NCI-H460 (cell line): ENCODE data around the gene MAD1L1. TPM values are rescaled to one million over a fixed set of nuclear protein-coding genes. Genes with fewer than 3 reads are reported as not detected.
"Not testable (repeated sequence)": the region's sequence is repeated elsewhere in the genome, so short reads cannot be mapped to it uniquely, and the experiment has no call there.

Source experiments
- DNase-seq: peaks from one replicate; pipeline ENCODE4 v3.0.0-alpha.2; 2016; ENCODE audit warnings: low read depth; ENCODE audit errors: extremely low read depth
- polyA plus RNA-seq: library from polyadenylated mRNA; depleted of rRNA; stranded (reverse); fragments of >200 nt; gene quantifications from 2 replicates; pipeline ENCODE4 v1.2.3, GENCODE V29; 2014; cell fraction: nucleus; rRNA removed
- total RNA-seq: library from RNA; depleted of rRNA; stranded (reverse); fragments of >200 nt; shearing (Covaris generic); gene quantifications from 2 replicates; pipeline ENCODE4 v1.2.3, GENCODE V29; 2014; rRNA removed

MAD1L1 gene
- total RNA-seq = 25.9 and 29.1 TPM in 2 replicates
- 46.7 and 53.5 TPM in 2 replicates for polyA plus RNA-seq

DNA sequence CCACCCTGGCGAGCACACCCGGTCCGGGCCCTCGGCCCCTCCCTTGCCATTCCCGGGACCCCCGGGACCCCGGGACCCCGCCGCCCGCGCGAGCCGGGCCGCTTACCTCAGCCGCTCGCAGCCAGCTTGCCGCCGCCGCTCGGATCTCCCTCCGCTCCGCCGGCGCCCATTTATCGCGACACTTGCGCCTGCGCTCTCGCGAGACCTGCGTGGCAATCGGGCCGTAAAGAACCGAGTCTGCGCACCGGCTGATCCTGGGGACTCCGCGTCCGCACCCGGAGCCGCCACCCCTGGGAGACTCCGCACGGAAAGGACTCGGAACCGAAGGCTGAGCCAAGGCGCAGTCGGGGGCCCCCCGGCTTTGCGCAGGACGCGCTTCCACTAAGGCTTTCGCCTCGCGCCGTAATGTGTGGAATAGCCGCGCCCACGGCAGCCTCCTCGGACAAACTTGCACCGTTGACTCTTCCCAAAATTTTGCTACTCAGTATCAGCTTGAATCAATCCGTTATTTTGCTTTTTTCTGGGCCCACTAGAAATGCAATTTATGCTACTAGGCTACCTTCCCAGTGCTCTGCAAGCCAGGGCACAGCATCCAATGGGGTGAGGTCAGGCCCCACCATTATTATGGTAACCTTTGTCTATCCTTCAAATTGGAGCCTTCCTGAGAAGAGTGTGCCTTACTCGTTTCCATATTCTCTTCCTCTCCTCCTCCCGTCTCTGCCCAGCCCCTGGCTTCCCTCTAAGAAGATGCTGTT, at the start of gene MAD1L1:
Gene MAD1L1 (minus strand): TSS at position 180 of the 755 bp plus-strand sequence. CDS start 2,812 bp downstream, outside the sequence.
- peak; percentile 83 for DNase-seq

DNA sequence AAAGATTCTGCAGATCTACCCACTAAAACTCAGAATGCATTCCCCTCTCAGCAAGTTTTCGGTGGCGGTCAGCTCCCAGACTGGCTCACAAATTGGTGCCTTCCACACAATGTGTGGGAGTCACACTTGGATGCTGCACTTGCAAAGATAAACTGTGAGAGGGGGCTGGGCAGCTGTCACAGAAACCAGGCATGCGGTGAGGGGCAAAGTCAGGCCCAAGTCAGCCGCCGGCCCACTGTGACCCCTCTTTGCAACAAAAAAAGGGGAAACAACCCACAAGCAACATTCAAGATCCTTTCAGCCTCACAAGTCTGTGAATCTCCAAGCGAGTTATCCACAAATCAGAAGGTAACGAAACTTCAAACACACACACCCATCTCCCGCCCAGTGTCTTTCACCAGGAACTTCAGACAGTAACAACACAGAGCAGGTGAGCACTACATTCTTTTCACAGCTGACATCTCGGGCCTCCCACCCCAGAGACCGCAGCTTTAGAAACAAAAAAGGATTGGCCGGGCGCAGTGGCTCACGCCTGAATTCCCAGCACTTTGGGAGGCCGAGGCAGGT, 49.5 kb upstream of the MAD1L1 start:
- no peak for DNase-seq

DNA sequence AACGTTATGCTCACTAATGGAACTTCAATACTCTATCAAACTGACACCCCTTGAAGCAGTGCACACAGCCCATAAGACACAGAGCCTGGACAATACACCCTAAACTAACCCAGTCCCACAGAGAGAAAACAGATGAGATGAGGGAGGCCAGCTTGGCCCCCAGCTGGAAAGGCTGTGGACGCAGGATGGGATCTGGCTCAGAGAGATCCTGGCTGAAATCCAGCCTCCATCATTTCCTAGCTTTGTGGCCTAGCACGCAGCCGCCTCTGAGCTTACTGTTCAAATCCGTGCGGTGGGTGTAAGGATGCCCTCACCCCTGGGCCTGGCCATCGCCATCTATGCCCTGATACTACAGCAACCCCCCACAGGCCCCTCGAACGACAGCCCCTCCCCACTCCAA, 48.8 kb upstream of the MAD1L1 start:
- no peak for DNase-seq

DNA sequence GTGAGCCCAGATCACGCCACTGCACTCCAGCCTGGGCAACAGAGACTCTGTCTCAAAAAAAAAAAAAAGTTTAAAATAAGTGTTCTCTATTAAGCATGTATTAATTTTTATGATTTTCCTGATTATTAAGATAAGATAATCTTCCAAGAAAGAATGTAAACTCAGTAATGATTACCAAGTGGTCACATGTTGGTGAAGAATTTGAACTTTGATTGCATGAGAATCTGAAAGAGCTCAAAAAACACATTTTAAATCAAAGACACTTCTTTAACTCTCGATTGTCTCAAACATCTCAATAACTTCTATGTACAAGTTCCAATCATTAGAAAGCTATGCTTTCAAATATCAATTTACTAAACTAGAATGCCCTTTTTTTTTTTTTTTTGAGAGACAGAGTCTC, 47.7 kb upstream of the MAD1L1 start:
- DNase-seq = no peak

DNA sequence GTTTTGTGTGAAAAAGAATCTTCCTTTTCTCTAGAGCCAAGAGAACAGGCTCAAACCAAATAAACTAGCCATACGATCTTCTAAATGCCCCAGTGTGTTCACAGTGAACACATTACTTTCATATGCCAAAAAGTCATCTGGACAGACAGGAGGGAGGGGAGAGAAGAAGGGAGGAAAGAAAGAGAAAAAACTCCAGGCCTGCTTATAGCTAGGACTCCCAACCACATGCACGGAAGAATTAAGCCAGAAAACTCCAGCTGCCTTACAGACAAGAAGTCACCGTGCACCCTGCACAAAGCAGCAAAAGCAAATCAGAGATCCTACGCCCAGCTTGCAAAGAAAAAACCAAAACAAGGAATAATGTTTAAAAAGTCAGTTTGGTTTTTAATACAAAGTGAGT, 47.2 kb upstream of the MAD1L1 start:
- no peak for DNase-seq

DNA sequence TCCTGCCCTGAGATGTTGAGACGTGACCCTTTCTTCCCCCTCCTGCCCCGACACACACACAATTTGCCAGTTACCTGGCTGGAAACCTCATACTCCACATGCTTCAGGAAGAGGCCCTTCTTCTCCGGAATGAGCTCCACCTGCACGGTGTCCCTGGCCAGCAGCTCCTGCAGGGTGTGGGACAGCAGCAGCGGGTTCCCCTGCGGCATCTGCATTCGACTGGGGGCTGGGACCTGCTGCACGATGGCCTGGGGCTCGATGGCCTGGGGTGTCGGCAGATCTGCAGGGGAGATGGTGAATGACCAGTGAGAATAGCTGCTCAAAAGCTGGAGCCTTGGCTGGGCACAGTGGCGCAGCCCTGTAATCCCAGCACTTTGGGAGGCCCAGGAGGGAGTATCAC, 45.3 kb upstream of the MAD1L1 start:
- DNase-seq = no peak

DNA sequence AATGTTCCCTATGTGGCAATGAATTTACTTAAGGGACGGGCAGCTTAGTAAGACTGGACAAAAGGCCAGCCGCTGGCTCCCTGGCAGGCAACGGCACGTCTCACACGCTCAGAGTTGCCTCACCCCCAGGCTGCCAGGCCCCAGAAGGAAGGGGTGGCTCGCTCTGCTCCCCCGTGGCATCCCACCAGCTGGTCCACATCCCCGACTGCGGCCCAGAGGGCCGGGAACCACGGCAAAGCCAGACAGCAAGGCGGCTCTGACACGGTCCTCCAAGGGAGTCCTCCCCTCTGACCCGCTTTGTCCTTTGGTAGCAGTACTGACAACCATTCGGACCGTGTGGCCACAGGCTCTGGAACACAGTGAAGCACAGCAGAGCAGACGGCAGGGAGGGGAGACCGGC, 43.4 kb upstream of the MAD1L1 start:
- DNase-seq = no peak

DNA sequence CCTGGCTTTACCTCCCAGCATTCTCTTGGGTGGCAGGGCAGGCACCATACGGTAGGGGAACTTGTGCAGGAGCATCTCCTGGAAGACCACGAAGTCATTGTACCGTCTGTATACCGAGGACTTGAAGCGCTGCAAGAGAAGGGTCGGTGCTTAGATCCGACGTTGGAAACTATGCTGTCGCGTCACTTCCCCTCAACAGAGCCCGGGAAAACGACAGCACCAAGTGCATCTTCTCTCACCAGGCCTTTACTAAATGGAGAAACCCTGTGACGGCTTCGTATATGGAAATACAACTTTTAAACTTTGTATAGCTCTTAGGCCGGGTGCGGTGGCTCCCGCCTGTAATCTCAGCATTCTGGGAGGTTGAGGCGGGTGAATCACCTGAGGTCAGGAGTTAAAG, 42.4 kb upstream of the MAD1L1 start:
- DNase-seq = no peak

DNA sequence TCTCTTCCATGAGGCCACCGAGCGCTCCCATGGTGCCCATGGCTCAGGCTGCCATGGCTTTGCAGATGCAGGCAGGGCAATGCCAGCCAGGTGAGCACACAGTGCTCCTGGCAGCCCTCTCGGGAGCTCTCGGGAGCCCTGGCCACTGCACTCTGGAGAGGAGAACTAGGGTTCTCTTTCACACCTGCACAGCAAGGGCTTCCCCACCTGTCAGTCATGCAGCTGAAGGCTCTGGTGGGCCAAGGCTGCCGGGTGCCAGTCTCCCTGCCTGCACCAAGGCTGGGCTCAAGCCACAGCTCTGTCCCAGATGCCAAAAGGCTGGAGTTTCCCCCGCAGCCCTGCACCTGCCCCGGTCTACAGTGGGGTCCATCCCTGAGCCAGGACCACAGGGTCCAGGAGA, 41.9 kb upstream of the MAD1L1 start:
- DNase-seq = no peak

DNA sequence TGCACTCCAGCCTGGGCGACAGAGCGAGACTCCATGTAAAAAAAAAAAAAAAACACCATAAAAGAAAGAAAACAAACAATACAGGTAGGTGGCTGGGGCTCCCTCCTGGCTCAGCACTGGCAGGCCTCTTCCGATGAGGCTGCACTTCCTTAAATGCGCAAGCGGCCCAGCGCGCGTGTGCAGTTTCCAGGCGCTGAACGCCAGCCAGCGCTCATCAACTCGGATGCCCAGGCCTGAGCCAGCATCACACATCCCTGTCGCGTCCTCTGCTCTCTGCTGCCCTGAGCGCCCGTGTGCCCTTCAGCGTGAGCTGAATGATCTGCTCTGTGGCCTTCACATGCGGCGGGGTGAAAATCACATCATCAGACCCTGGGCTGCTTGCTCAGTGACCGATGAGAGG, 41.1 kb upstream of the MAD1L1 start:
- no peak for DNase-seq

DNA sequence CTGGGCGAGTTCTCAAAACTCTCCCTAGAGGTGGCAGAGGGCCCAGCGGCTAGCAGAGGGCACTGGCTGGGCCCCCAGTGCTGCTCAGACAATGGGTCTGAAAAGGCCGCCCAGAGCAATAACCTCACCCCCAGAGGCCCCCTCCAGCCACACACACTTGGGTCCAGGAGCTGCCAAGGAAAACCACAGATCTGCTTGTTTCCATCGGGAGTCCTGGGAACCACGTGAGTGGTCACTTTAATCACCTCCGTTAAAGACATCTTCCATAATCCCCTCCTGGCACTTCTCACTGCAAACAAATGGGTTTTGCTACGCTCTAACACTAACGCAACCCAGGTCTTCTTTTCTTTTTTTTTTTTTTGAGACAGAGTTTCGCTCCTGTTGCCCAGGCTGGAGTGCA, 39.3 kb upstream of the MAD1L1 start:
- DNase-seq = no peak

DNA sequence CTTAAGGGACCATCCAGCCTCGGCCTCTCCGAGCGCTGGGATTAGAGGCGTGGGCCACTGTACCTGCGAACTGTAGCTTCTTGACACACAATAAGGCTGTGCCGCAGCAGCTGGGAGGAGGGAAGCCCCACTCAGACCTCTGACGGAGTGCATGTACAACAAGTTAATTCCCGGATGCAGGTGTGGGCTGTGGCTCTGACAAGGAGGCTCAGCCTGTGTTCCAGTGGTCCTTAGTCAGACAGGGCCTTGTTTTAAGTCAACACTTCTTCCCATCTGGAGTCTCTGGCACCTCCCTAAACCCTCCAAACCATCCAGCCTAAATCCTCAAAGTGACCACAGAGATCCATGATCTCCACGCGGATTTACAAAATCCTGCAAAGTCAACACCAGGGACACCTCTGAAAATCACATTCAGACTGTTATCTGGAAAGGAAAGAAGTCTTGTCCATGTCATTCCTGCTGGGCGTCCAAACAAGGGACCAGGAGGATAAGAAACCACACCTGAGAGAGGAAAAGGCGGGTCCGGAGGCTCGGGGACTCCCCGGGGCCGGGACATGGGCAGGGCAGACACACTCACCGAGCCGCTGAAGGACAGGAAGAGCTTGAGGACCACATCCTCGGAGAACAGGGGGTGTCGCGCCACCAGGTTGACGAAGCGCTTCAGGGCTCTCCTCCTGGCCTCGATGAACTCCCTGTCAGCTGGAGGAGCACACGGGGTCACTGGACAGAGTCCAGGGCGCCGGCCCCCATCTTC, 38.7 kb upstream of the MAD1L1 start:
- DNase-seq = no peak

DNA sequence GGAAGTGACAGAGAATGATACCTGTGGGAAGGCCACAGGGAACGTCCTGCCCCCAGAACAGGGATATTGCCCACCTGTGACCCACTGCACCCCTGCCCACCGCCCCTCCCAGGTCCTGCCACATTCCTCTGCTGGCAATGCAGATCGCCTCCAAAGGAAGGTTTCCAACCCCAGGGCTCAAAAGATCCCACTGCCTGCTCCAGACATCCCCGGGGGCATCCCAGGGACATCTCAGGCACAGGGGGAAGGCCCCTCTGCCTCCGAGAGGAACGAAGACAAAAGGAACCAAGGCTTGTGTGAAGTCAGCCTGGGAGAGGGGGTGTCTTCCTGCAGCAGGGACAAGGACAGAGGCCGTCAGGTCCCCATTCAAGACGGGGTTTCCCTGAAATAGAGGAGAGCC, 37.8 kb upstream of the MAD1L1 start:
- DNase-seq = no peak

DNA sequence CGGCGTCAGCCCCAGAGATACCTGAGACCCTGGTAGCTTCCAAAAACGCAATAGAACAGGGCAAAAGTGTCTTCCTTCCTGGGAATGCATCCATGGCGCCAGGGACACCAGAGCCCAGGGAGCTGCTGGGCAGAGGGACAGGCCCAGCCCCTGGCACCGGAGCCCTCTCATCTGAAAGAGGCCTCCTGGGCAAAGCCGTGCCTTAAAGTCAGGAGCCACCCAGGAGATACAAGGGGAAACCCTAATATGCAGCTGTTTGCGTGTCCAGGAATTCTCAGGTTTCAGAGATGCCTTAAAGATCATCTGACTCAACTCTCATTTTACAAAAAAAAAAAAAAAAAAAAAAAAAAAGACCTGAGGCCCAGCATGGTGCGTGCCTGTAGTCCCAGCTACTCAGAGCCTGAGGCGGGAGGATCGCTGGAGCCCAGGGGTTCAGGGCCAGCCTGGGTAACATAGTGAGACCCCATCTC, 37.3 kb upstream of the MAD1L1 start:
- DNase-seq = no peak

DNA sequence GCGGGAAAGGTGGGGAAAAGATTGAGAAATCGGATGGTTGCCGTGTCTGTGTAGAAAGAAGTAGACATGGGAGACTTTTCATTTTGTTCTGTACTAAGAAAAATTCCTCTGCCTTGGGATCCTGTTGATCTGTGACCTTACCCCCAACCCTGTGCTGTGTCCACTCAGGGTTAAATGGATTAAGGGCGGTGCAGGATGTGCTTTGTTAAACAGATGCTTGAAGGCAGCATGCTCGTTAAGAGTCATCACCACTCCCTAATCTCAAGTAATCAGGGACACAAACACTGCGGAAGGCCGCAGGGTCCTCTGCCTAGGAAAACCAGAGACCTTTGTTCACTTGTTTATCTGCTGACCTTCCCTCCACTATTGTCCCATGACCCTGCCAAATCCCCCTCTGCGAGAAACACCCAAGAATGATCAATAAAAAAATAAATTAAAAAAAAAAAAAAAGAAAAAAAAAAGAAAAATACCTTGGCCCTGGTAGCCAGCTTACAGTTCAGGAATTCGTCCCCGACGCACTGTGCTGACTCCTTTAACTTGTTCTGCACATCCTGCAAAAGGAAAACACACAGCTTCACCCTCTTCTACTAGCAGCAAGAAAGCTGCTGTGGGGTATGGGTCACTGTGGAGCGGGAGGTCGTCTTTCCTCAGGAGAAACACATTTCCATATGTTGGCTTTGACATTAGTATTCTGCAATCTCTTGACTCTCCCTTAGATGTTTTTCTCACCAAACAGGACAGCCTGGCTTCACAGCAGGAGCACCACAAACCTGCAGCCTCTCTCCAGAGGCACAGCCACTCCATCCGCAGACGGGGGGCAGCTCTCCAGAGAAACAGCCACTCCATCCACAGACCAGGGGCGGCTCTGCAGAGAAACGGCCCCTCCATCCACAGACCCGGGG, 36.6 kb upstream of the MAD1L1 start:
- not testable (repeated sequence) for DNase-seq

DNA sequence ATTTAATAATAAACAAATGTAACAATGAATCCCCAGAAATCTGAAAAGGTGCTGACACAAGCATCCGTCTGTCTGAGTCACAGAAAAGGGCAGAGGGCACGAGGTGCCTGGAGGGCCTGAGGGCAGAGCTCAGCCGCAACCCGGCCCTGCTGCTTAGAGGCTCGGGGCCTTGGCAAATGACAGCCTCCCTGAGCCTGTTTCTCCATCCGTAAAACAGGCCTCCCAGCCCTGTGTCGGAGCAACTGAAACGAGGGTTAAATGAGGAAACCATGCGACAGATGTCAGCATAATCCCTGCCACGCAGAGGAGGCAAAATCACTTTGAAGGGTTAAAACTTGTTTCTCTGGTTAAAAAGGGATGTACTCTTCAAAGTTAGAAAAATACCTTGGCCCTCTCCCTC, 34.2 kb upstream of the MAD1L1 start:
- no peak for DNase-seq

DNA sequence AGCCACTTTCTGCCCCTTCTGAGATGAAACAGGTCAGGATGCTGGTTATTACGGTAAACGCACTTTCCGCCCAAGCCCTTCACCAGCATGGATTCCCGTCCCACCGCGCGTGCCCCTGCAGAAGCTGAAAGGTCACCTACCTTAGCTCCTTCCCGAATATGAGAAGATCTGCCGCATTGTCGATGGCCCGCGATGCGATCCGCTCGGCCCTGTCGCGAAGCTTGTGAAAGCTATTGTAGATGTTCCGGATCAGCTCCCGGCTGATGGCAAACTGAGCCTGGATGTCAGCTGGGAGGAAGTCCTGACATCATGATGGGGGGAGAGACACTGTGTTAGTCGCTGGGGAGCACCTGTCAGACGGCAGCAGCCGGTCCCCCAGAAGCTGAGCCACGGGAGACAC, 31.4 kb upstream of the MAD1L1 start:
- no peak for DNase-seq

DNA sequence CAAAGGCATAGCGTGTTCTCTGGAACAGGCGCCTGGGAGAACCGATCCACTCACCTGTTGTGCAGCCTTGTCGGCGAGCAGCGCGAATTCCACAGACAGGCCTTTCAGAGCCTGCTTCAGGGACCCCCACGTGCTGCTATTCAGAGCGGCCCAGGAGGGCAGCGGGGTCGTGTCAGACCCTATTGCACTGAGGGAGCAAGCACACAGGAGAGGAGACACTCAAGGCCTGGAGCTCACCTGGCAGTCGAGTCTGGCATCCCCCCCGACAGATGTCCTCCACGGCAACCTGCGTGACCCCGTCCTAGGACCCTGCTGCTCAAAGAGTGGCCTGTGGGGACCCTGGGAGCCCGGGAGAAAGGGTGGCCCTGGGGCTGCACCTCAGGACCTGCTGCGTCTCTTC, 30.4 kb upstream of the MAD1L1 start:
- no peak for DNase-seq

DNA sequence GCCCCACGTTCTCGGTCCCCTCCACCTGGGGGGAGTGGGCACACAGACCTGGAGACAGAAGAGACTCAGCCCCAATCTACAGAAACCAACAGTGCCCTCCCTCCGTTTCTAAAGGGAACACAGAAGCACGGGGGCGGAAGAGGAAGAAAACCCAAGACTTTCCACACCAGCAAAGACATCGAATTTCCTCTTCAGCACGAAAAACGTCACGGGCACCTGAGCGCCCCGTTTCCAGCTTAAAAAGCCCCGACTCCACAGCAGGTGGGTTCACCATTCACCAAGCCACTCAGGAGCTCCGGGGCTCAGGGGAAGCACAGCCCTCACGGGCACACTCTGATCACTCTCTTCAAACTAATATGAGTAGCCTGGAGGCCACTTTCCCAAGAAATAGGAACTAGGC, 28.9 kb upstream of the MAD1L1 start:
- DNase-seq = no peak

DNA sequence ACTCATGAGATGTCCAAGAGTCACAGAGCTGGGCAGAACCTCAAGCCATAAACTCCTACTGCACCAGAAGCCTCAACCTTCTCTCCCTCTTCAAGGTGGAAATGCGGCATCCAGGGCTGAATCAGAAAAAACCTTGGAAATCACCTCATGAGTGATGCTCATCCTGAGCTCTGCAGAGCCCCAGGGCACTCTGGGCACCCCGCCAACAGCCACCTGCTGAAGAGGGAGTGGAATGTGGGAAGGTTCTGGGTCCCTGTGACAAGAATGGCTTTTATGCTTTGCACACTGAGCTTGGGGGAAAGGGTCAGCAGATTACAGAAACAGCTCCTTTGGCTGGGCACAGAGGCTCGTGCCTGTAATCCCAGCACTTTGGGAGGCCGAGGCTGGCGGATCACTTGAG, 28.1 kb upstream of the MAD1L1 start:
- DNase-seq = no peak

DNA sequence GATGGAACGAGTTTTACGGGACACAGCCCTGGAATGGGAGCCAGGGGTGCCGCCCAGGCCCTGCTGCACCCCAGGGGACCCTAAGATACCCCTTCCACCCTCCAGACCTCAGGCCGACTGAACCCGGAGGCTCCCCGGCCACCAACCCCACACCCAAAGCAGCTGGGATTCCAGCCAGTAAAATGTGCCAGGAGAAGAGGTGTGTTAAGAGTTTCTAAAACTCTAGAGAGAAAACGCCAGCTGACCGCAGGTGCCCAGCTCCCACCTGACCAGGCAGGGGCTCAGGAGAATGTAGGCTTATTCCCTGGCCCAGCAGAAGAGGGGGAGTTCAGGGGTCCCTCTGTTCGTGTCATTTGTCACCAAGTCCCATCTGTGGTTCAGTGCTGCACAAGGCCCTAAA, 26.7 kb upstream of the MAD1L1 start:
- DNase-seq = no peak
